Adipocyte (in vitro differentiated cells): ENCODE measurements around the gene CAMSAP2.
"Not testable (repeated sequence)": the region's sequence is repeated elsewhere in the genome, so short reads cannot be mapped to it uniquely, and the experiment has no call there.

Experiments
- DNase-seq: peaks from one replicate; pipeline ENCODE4 v3.0.0-alpha.2; 2015; ENCODE audit warnings: low read depth
- H3K27me3 ChIP-seq: replicated peaks from 2 replicates; pipeline ENCODE4 v1.7.0; 2013; ENCODE audit warnings: mild to moderate bottlenecking, low read length, moderate library complexity; ENCODE audit not compliant: control insufficient read depth, insufficient read depth
- H3K36me3 ChIP-seq: 2 replicates; pipeline ENCODE4 v1.7.0; 2013; ENCODE audit warnings: low read length, mild to moderate bottlenecking, moderate library complexity; ENCODE audit not compliant: control insufficient read depth, insufficient read depth, severe bottlenecking
- H3K4me1 ChIP-seq: 2 replicates; pipeline ENCODE4 v1.7.0; 2013; ENCODE audit warnings: mild to moderate bottlenecking, low read length, moderate library complexity; ENCODE audit not compliant: control insufficient read depth, insufficient read depth
- H3K4me3 ChIP-seq: 2 replicates; pipeline ENCODE4 v1.7.0; 2013; ENCODE audit warnings: mild to moderate bottlenecking, low read length, moderate library complexity
- H3K9ac ChIP-seq: 2 replicates; pipeline ENCODE4 v1.7.0; 2013; ENCODE audit warnings: mild to moderate bottlenecking, low read length, moderate library complexity
- H3K9me3 ChIP-seq: 2 replicates; pipeline ENCODE4 v1.7.0; 2013; ENCODE audit warnings: mild to moderate bottlenecking, low read length, moderate library complexity; ENCODE audit not compliant: control insufficient read depth

CAMSAP2 gene

DNA sequence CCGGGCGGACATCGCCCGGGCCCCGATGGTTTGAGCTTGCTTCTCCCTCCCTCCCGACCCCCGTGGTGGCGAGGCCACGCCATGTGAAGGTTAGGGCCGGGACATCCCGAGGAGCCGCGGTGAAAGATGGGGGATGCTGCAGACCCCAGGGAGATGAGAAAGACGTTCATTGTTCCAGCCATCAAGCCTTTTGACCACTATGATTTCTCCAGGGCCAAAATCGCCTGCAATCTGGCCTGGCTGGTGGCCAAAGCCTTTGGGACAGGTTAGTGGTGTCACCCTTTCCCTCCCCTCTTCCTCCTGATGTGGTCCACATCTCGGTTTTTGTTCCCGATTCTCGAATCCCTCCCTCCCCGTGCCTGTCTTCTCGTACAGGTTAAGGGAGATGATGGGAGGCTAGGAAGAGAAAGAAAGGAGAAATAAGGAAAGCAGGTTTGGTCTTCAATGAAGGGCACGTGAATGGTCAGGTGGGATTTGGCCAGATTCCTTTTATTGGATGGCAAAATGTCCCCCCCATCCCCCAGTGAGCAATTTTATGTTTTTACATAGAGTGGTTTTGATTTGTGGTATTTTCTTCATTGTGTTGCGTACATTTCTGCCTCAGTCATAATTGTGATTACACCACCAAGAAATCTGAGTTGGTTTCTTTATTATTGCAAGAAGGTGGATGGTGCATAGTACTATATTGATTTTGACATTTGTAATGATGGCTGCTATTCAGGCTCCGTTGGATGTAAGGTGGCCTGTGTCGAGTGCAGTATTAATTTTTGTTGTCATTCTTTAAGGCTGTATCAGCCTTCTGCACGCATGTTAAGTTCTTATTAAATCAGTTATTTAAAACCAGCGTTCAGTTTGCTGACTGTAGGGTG, 1.2 kb downstream of the CAMSAP2 start:
- Histone ChIP-seq H3K27me3 (no peaks in the 10 kb centered on the region), H3K9ac (peak overlapping the region; percentile 98), H3K4me3 (peak overlapping the region; percentile 98), H3K4me1 (peaks cover 39% of the 10 kb centered on the region), H3K36me3 (no peaks in the 10 kb centered on the region), H3K9me3 (no peaks in the 10 kb centered on the region)
- peak; percentile 75 for DNase-seq

DNA sequence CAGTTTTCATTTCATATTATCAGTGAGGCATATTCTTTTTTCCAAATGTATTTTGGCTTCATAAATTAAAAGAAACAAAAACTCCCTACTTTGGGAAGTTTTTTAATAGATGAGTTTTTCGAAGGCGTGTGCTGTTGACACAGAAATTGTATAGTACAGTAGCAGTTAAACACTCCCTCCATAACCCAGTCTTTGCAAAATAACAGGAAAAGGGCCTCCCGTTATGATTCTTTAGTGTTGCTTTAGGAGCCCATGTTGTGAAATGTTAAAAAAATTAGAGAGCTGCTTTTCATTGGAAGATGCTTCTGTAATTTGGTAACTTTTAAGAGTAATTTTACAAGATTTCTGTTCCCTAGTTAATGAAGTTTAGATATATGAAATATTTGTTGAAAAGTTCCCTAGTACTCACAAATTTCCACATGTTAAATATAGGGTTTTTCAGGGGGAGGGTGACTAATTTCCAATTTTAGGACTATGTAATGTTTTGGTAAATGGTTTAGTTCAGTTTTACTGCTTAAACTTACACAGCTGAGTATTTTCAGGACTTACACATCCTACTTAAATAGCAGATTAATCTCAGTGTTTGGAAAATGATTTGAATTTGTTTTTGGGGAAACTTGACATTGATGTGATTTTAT, 2.0 kb downstream of the CAMSAP2 start:
- peak overlapping the region; percentile 98 for H3K4me3 ChIP-seq
- peak overlapping the region; percentile 98 for H3K9ac ChIP-seq
- H3K4me1 ChIP-seq = peaks cover 39% of the 10 kb centered on the region
- H3K27me3 ChIP-seq = no peaks in the 10 kb centered on the region
- no peaks in the 10 kb centered on the region for H3K36me3 ChIP-seq
- no peaks in the 10 kb centered on the region for H3K9me3 ChIP-seq
- DNase-seq = peak; percentile 58

DNA sequence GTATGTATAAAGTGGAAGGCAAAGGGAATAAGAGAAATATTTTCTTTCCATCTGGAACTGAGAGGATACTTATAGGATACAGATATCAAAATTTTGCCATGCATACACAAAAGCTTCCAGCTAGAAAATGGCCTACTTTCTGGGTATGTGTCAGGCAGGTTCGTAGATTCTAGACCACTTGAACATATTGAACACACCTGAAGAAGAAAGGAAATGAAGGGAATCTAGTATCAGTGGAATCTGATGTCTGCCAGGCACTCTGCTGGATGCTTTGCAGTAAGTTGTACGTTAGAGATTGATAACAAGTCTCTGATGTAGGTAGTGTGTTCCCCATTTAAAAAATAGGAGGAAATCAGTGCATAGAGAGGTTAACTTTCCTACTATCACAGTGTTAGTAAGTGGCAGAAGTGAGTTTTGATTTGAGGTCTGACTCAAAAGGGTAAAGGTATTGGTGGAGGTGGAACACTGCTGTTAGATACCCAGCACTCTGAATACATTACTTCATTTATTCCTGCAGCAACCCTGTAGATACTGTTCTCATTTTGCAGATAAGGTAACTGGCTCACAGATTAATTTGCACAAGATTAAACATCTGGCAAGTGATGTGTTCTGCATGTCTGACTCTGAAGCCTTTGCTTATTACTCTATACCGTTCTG, 3.0 kb downstream of the CAMSAP2 start:
- H3K36me3 ChIP-seq = no peaks in the 10 kb centered on the region
- H3K4me3 ChIP-seq = peak overlapping the region; percentile 98
- H3K9ac ChIP-seq = peak overlapping the region; percentile 98
- H3K27me3 ChIP-seq = no peaks in the 10 kb centered on the region
- no peak for DNase-seq
- no peaks in the 10 kb centered on the region for H3K9me3 ChIP-seq
- peaks cover 39% of the 10 kb centered on the region for H3K4me1 ChIP-seq

DNA sequence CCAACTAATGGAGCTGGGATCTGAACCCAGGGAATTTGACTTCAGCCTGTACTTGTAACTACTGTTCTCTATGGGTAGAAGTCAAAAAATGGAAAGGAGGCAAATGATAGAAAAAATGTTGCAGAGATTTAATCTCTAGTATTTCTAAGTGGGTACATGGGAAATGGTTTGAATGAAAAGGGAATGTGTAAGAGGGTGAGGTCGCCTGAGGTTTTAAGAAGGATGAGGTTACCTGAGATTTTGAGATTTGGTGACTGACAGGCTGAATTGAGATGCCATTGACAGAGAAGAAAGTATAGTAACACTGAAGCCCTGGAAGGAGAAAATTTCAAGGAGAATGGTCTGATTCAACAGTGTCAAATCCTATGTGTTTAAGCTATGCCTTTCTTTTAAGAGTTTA, 5.5 kb downstream of the CAMSAP2 start:
- Histone ChIP-seq H3K27me3 (no peaks in the 10 kb centered on the region), H3K9ac (no peak overlapping the region), H3K4me1 (peaks cover 34% of the 10 kb centered on the region), H3K36me3 (peaks cover 3% of the 10 kb centered on the region), H3K4me3 (no peak overlapping the region), H3K9me3 (no peaks in the 10 kb centered on the region)
- no peak for DNase-seq

DNA sequence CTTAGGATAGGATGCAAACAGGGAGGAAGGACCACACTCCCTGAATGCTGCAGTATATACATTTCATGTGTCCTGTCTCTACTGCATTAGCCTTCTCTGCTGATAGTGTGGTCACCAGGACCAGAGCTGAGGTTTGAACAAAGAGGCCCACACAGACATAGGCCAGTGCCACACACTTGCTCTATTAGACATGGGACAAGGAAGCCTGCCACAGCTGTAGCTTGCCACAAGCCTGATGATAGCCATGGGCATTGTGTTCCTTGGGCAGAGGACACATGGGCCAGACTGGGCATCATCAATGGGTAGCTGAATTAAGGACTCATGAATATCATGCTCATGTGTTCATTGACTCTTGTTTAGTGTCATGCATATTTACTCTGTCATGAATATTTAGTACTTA, 10.4 kb downstream of the CAMSAP2 start:
- H3K4me1 ChIP-seq = peaks cover 11% of the 10 kb centered on the region
- no peak overlapping the region for H3K4me3 ChIP-seq
- H3K36me3 ChIP-seq = peaks cover 3% of the 10 kb centered on the region
- no peak for DNase-seq
- H3K9me3 ChIP-seq = no peaks in the 10 kb centered on the region
- no peaks in the 10 kb centered on the region for H3K27me3 ChIP-seq
- no peak overlapping the region for H3K9ac ChIP-seq

DNA sequence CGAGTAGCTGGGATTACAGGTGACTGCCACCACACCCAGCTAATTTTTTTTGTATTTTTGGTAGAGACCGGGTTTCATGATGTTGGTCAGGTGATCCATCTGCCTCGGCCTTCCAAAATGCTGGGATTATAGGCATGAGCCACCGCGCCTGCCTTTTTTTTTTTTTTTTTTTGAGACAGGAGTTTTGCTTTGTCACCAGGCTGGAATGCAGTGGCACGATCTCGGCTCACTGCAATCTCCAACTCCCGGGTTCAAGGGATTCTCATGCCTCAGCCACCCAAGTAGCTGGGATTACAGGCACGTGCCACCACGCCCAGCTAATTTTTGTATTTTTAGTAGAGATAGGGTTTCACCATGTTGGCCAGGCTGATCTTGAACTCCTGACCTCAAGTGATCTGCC, 12.1 kb downstream of the CAMSAP2 start:
- not testable (repeated sequence) for H3K9me3 ChIP-seq, DNase-seq, H3K27me3 ChIP-seq, H3K9ac ChIP-seq, H3K4me3 ChIP-seq, H3K36me3 ChIP-seq, H3K4me1 ChIP-seq

DNA sequence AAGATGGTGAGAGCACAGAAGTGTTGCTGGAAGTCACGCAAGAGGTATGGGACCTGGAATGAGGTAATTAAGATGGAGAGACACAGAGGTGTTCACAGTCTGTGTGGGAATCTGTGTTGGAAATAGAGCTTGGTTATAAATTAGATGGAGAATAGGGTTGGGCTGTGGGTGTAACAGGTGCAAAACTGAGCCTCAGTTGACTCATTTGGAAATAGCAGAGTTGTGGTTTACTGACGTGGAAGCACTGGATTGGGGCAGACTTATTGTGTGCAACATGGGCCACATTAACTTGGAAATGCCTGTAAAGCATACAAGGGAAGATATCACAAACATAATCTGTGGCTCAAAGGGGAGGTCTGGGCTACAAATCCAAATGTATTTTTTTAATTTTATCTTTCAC, 13.0 kb downstream of the CAMSAP2 start:
- H3K27me3 ChIP-seq = no peaks in the 10 kb centered on the region
- no peak overlapping the region for H3K4me3 ChIP-seq
- H3K9me3 ChIP-seq = no peaks in the 10 kb centered on the region
- peaks cover 3% of the 10 kb centered on the region for H3K4me1 ChIP-seq
- peaks cover 3% of the 10 kb centered on the region for H3K36me3 ChIP-seq
- DNase-seq = no peak
- H3K9ac ChIP-seq = no peak overlapping the region

DNA sequence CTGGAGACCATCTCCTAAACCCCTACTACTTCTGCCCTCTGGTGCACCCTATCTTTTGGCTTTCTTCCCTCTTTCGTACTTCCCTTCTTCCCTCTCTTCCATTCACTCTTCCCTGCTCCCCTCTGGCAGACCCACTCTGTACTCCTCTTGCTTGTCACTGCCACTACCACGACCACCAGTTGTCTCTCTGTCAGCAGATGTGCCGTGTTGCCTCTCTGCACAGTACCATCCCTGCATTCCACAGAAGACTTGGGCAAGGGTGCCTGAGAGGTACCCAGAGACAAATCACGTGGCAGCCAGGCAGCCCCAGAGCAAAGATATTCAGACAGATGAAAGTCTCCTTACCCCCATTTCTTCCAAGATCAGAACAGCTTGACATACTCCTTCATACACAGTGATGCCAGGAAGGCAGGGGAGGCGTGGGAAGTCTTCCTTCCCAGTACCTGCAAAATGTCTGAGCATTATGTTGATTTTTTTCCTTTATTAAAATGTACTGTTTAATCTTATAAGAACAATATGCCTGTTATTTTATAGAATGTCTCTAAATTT, 15.0 kb downstream of the CAMSAP2 start:
- H3K36me3 ChIP-seq = no peaks in the 10 kb centered on the region
- peaks cover 3% of the 10 kb centered on the region for H3K4me1 ChIP-seq
- no peak for DNase-seq
- no peaks in the 10 kb centered on the region for H3K9me3 ChIP-seq
- H3K27me3 ChIP-seq = no peaks in the 10 kb centered on the region
- H3K9ac ChIP-seq = no peak overlapping the region
- H3K4me3 ChIP-seq = no peak overlapping the region

DNA sequence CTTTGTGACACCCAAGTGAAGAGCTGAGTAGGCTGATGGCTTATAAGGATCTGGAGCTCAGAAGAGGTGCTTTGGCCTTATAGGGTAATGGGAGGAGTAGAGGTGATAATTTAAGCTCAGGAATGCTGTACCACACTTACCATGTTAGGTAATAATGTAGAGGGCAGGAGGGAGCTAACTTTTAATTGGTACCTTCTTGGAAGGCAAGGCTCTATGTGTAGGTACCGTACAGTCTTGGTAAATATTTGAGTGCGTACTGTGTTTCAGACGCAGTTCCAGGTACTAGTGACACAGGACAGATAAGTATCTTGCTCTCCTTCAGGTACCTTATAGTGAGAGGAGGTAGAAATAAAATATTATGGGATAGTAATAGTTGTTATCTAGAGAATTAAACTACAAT, 16.8 kb downstream of the CAMSAP2 start:
- Histone ChIP-seq H3K9ac (no peak overlapping the region), H3K27me3 (no peaks in the 10 kb centered on the region), H3K9me3 (no peaks in the 10 kb centered on the region), H3K4me1 (no peaks in the 10 kb centered on the region), H3K4me3 (no peak overlapping the region), H3K36me3 (no peaks in the 10 kb centered on the region)
- DNase-seq = no peak

DNA sequence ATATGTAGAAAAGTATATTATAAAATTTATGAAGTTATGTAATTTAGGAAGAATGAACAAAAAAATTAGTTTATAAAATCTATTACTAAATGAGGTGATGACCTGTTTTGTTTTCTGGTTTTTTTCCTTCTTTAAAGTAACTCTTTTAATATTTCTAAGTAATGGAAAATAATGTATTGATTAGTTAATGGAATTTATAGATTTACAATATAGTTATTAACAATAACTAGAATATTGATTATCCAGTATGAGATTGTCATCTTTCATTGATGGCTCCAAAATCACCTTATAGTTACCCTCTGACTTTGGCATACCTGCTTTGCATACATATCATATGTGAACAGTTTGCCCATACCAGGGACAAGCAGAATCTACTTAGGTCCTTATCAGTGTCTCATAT, 23.4 kb downstream of the CAMSAP2 start:
- H3K27me3 ChIP-seq = no peaks in the 10 kb centered on the region
- no peak overlapping the region for H3K4me3 ChIP-seq
- H3K36me3 ChIP-seq = peaks cover 24% of the 10 kb centered on the region
- H3K4me1 ChIP-seq = no peaks in the 10 kb centered on the region
- no peak for DNase-seq
- H3K9ac ChIP-seq = no peak overlapping the region
- H3K9me3 ChIP-seq = no peaks in the 10 kb centered on the region

DNA sequence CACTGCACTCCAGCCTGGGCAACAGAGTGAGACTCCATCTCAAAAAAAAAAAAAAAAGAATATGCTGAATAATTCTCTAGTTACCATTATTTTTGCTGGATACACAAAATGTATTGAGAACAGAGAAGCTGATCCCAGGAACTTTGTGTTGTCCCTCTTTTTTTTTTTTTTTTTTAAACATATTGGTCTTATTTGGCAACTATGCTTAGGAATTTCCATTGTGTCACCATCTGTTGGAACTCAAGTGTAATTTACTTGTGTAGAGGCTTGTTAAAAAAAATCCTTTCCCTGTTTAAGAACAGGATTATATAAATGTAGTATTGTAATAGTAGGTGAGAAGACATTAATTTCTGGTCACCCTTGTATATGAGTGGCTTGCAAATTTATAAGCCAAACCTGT, 28.6 kb downstream of the CAMSAP2 start:
- Histone ChIP-seq H3K36me3 (peaks cover 42% of the 10 kb centered on the region), H3K9me3 (no peaks in the 10 kb centered on the region), H3K4me3 (no peak overlapping the region), H3K27me3 (no peaks in the 10 kb centered on the region), H3K9ac (no peak overlapping the region), H3K4me1 (peaks cover 7% of the 10 kb centered on the region)
- peak; percentile 67 for DNase-seq
